ENCODE data around the gene ANOS1. TPM values are rescaled to one million over a fixed set of nuclear protein-coding genes. Genes with fewer than 3 reads are reported as not detected.

Gene ANOS1
- total RNA-seq, 1 donor from 2014 or later: 45.7 TPM

- Mint-ChIP-seq H3K4me1 (peaks cover 8% of the 10 kb centered on the region), H3K27ac (no peak overlapping the region), H3K9me3 (no peaks in the 10 kb centered on the region), H3K27me3 (ENCODE audit: insufficient read depth, low read depth) (peaks cover 10% of the 10 kb centered on the region), H3K36me3 (no peaks in the 10 kb centered on the region), H3K4me3 (no peak overlapping the region)
- Histone ChIP-seq H3K27me3 (no peaks in the 10 kb centered on the region), H3K4me2 (no peak overlapping the region), H3F3A (ENCODE audit: low read depth) (no peaks in the 10 kb centered on the region), H3K36me3 (no peaks in the 10 kb centered on the region), H3K79me2 (ENCODE audit: low read depth) (no peaks in the 10 kb centered on the region), H3K4me1 (no peaks in the 10 kb centered on the region), H3K27ac (no peak overlapping the region), H3K9ac (no peak overlapping the region), H3K9me3 (ENCODE audit: low read depth) (no peaks in the 10 kb centered on the region), H3K4me3 (no peak overlapping the region), H4K20me1 (ENCODE audit: low read depth) (no peaks in the 10 kb centered on the region), H2AFZ (replicated peaks) (no peak overlapping the region)
- DNase-seq (ENCODE audit: low spot score): peak; percentile 63
- TF ChIP-seq EZH2phosphoT487 (IDR thresholded peaks at IDR 0.05): no peak
- TF ChIP-seq, protein P1, sequence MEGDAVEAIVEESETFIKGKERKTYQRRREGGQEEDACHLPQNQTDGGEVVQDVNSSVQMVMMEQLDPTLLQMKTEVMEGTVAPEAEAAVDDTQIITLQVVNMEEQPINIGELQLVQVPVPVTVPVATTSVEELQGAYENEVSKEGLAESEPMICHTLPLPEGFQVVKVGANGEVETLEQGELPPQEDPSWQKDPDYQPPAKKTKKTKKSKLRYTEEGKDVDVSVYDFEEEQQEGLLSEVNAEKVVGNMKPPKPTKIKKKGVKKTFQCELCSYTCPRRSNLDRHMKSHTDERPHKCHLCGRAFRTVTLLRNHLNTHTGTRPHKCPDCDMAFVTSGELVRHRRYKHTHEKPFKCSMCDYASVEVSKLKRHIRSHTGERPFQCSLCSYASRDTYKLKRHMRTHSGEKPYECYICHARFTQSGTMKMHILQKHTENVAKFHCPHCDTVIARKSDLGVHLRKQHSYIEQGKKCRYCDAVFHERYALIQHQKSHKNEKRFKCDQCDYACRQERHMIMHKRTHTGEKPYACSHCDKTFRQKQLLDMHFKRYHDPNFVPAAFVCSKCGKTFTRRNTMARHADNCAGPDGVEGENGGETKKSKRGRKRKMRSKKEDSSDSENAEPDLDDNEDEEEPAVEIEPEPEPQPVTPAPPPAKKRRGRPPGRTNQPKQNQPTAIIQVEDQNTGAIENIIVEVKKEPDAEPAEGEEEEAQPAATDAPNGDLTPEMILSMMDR (IDR thresholded peaks at IDR 0.05): peak; percentile 78
Observed at GRCh38 chrX:8738588-8739189, 6.8 kb upstream of the ANOS1 start.

DNA sequence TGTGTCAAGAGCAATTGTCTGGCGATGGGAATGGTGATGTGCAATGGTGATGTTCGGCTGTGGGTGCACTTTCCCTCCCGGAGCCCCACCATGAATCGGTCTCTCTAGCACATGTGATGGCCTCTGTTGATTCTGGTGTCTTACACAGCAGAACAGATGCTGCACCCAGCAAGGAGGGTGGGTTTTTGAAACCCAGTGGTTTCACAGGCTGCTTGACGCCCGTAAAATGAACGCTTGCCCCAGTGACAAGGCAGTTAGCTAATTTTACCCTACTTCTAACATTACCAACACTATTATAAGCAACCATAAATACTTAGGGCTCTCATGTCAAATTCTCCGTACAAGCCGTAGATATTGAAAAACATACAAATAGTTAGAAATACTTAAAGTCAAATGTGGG lies 5.9 kb upstream of the ANOS1 start:
- H4K20me1 ChIP-seq (ENCODE audit: low read depth): no peaks in the 10 kb centered on the region
- H3K4me2 ChIP-seq: no peak overlapping the region
- H3K27ac Mint-ChIP-seq: no peak overlapping the region
- H3K9ac ChIP-seq: no peak overlapping the region
- no peaks in the 10 kb centered on the region for H3K79me2 ChIP-seq (ENCODE audit: low read depth)
- H3K4me3 ChIP-seq: no peak overlapping the region
- H3K27me3 Mint-ChIP-seq (ENCODE audit: insufficient read depth, low read depth): peaks cover 12% of the 10 kb centered on the region
- H3K27ac ChIP-seq: no peak overlapping the region
- no peaks in the 10 kb centered on the region for H3F3A ChIP-seq (ENCODE audit: low read depth)
- peaks cover 14% of the 10 kb centered on the region for H3K4me1 Mint-ChIP-seq
- TF ChIP-seq EZH2 (IDR thresholded peaks at IDR 0.05): no peak
- TF ChIP-seq, protein P1 (IDR thresholded peaks at IDR 0.05): no peak
- no peak for TF ChIP-seq EZH2phosphoT487 (IDR thresholded peaks at IDR 0.05)
- DNase-seq (ENCODE audit: low spot score): no peak
- no peaks in the 10 kb centered on the region for H3K9me3 ChIP-seq (ENCODE audit: low read depth)
- H3K4me3 Mint-ChIP-seq: no peak overlapping the region
- peaks cover 6% of the 10 kb centered on the region for H3K27me3 ChIP-seq
- H3K36me3 ChIP-seq: no peaks in the 10 kb centered on the region
- H3K9me3 Mint-ChIP-seq: no peaks in the 10 kb centered on the region
- H3K36me3 Mint-ChIP-seq: no peaks in the 10 kb centered on the region
- no peaks in the 10 kb centered on the region for H3K4me1 ChIP-seq
- H2AFZ ChIP-seq (replicated peaks): no peak overlapping the region

DNA sequence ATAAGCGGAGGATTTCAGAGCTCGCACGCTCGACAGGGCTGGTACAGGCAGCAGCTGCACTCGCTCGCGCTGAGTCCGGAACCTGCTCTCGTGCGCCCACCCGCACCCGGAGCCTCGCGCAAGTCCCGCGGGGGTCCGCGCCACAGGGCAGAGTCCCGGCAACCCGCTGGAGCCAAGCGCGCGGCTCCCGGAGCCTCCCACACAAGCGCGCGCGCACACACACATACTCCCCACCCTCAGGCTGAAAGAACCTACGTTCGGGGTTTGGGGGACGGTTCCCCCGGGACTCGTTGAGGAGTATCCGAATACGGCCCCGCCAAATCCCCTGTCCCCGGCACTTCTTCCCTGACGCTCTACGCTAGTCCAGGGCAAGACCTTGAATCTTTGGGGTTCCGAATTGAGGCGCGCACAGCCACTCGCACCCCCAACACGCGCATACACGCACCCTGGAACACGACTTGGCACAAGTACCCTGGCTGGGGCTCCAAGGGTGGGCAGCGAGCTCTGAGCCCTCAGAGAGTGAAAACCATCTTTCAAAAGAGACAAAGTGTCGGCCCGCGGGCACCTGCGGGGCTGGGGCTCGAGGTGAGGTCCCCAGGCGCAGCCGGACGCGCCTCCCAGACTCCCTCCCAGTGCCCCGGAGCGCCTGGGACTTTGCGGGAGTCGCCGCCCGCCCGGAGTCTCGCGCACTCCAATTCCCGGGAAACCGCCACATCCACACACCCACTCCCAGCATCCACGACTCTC lies 952 bp downstream of the ANOS1 start:
- Histone ChIP-seq H3K27me3 (peaks cover 11% of the 10 kb centered on the region), H3K4me3 (peak overlapping the region; percentile 84), H3K79me2 (ENCODE audit: low read depth) (peaks cover 58% of the 10 kb centered on the region), H3K9ac (no peak overlapping the region), H3F3A (ENCODE audit: low read depth) (peaks cover 4% of the 10 kb centered on the region), H3K4me2 (peak overlapping the region; percentile 71), H3K4me1 (peaks cover 2% of the 10 kb centered on the region), H4K20me1 (ENCODE audit: low read depth) (peaks cover 29% of the 10 kb centered on the region), H3K27ac (no peak overlapping the region), H2AFZ (replicated peaks) (no peak overlapping the region), H3K9me3 (ENCODE audit: low read depth) (no peaks in the 10 kb centered on the region), H3K36me3 (no peaks in the 10 kb centered on the region)
- no peaks in the 10 kb centered on the region for H3K9me3 Mint-ChIP-seq
- DNase-seq (ENCODE audit: low spot score): peak; percentile 35
- H3K4me1 Mint-ChIP-seq: peaks cover 17% of the 10 kb centered on the region
- peaks cover 21% of the 10 kb centered on the region for H3K27me3 Mint-ChIP-seq (ENCODE audit: insufficient read depth, low read depth)
- H3K4me3 Mint-ChIP-seq: peak overlapping the region; percentile 92
- peaks cover 2% of the 10 kb centered on the region for H3K36me3 Mint-ChIP-seq
- no peak overlapping the region for H3K27ac Mint-ChIP-seq
- TF ChIP-seq EZH2phosphoT487 (IDR thresholded peaks at IDR 0.05) (no peak), EZH2 (IDR thresholded peaks at IDR 0.05) (no peak)
- TF ChIP-seq, protein P1 (IDR thresholded peaks at IDR 0.05): no peak

All from neural progenitor cell (in vitro differentiated cells).